ENCODE data around the gene CHDH. TPM values are rescaled to one million over a fixed set of nuclear protein-coding genes. Genes with fewer than 3 reads are reported as not detected.

Gene CHDH
- total and polyA plus RNA-seq, 11 donors, result 0.69 to 13.2 (median 4.9) TPM

GRCh38 chr3:53815651-53816050 lies 30.6 kb downstream of the CHDH start:
- ATAC-seq (no peak), DNase-seq (no peak)
- H3K36me3 ChIP-seq, result no peaks in the 10 kb centered on the region
- no peak overlapping the region for H3K4me3 ChIP-seq
- H3K27me3 ChIP-seq, result no peaks in the 10 kb centered on the region
- H3K9me3 ChIP-seq, result no peaks in the 10 kb centered on the region
- H3K4me1 ChIP-seq, result no peaks in the 10 kb centered on the region
- H3K27ac ChIP-seq, result no peak overlapping the region
- TF ChIP-seq CTCF (IDR thresholded peaks at IDR 0.05), result no peak
- intact Hi-C loops (cut with DNase I), result no loop called here
- 88 to 94% (median 93%) methylated on average over 7 of the region's 7 CpGs for WGBS, 4 donors

DNA sequence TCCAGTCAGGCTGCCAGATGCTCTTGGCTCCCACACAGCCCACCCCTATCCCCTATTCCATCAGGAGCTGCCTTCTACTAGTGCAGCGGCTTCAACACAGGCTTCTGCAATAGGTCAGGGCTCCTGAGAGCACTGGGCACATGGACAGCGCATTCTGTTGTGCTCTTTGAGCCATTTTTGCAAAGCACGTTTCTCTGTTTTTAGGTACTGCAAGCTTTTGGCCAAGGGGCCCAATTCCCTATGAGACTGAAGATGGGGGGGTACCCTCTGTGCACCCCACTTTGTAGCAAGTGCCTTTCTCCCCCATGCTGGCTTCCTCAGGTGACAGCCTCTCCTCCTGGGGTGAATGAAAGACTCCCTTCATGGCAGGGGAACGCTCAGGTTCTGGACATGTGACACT lies 31.2 kb downstream of the CHDH start:
- H3K27ac ChIP-seq, result no peak overlapping the region
- DNase-seq, result no peak
- ATAC-seq, result no peak
- H3K4me3 ChIP-seq, result no peak overlapping the region
- no peak for TF ChIP-seq CTCF (IDR thresholded peaks at IDR 0.05)
- TF ChIP-seq POLR2A (IDR thresholded peaks at IDR 0.05), result no peak
- no peaks in the 10 kb centered on the region for H3K27me3 ChIP-seq
- intact Hi-C loops (cut with DNase I), result no loop called here
- no peaks in the 10 kb centered on the region for H3K36me3 ChIP-seq
- no peaks in the 10 kb centered on the region for H3K9me3 ChIP-seq
- 84 to 96% (median 88%) methylated on average over 4 of the region's 4 CpGs for WGBS, 4 donors
- no peaks in the 10 kb centered on the region for H3K4me1 ChIP-seq

- 84 to 88% (median 85%) methylated on average over 10 of the region's 10 CpGs for WGBS, 4 donors
- intact Hi-C loops (cut with DNase I), result no loop called here
- ATAC-seq (no peak), DNase-seq (no peak)
- TF ChIP-seq CTCF (IDR thresholded peaks at IDR 0.05), result no peak
- TF ChIP-seq POLR2A (IDR thresholded peaks at IDR 0.05), result no peak
- Histone ChIP-seq H3K27me3 (no peaks in the 10 kb centered on the region), H3K27ac (no peak overlapping the region), H3K4me3 (no peak overlapping the region), H3K9me3 (no peaks in the 10 kb centered on the region), H3K36me3 (no peaks in the 10 kb centered on the region), H3K4me1 (no peaks in the 10 kb centered on the region)
These were observed 32.3 kb downstream of the CHDH start for GRCh38 chr3:53813876-53814275.

GRCh38 chr3:53813229-53813628 lies 33.0 kb downstream of the CHDH start:
- no peak overlapping the region for H3K27ac ChIP-seq
- no peak overlapping the region for H3K4me3 ChIP-seq
- no peaks in the 10 kb centered on the region for H3K36me3 ChIP-seq
- H3K4me1 ChIP-seq, result no peaks in the 10 kb centered on the region
- ATAC-seq (peak; percentile 47 to 73 (median 58)), DNase-seq (no peak)
- H3K9me3 ChIP-seq, result no peaks in the 10 kb centered on the region
- intact Hi-C loops (cut with DNase I), result no loop called here
- H3K27me3 ChIP-seq, result no peaks in the 10 kb centered on the region
- TF ChIP-seq POLR2A (IDR thresholded peaks at IDR 0.05), result no peak
- TF ChIP-seq CTCF (IDR thresholded peaks at IDR 0.05), result peak in 2 of 12 donors; percentile 10 to 16
- 68 to 86% (median 73%) methylated on average over 5 of the region's 5 CpGs for WGBS, 4 donors

All from heart left ventricle (tissue), 16 donors.